GM21737 (cell line): ENCODE data around the gene SMAD1.

Experiments
- ATAC-seq: cut with Tn5 transposase; IDR thresholded peaks from one replicate; pipeline ENCODE4 v1.9.1; 2021; ENCODE audit warnings: mild to moderate bottlenecking, moderate library complexity; ENCODE audit not compliant: unreplicated experiment

SMAD1 gene

DNA sequence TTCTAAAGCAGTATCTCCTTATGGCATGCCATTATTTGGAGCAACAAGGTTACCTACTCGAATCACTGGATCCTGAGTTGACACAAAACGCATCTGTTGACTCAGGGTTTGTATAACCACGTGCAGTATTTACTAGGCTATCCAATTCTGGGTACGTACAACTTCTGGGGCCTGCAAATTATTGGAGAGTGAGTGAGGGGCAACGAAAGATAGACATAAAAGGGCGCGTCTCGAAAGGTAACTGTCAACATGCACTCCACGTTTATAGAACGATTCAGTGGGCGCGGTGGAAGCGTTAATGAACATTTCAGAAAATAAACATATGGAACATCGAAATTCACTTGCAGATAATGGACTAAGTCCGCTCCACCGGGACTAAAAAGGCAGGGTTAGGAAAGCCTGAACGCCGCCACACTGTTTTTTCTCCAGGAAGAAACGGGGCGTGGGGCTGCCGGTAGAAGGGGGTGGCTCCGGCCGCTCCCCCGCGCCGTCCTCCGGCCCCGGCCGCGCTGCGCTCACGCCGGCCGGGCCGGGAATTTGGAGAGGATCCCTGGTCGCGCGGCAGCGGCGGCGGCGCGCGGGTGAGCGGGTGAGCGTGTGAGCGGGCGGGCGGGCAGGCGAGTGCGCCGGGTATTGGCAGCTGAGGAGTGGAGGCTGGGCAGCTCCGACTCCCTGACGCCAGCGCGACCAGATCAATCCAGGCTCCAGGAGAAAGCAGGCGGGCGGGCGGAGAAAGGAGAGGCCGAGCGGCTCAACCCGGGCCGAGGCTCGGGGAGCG, at the start of gene SMAD1:
TSS of gene SMAD1 (plus strand) at position 690 of the 778 bp plus-strand sequence. CDS start 32,761 bp downstream, outside the sequence.
- ATAC-seq, result peak; percentile 49

DNA sequence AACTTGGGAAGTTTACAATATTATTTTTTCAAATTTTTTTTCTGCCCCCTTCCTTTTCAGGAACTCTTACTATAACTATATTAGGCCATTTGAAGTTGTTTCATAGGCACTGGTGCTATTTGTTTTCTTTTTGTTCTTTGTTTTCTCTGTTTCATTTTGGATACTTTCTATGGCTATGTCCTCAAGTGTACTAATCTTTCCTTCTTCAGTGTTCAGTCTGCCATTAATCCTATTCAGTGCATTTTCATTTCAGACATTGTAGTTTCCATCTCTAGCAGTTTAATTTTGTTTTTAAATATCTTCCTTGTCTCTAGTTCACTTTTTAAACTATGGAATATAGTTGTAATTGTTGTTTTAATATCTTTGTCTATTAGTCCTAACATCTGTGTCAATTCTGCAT, 48.0 kb upstream of the SMAD1 start:
- ATAC-seq, result no peak

DNA sequence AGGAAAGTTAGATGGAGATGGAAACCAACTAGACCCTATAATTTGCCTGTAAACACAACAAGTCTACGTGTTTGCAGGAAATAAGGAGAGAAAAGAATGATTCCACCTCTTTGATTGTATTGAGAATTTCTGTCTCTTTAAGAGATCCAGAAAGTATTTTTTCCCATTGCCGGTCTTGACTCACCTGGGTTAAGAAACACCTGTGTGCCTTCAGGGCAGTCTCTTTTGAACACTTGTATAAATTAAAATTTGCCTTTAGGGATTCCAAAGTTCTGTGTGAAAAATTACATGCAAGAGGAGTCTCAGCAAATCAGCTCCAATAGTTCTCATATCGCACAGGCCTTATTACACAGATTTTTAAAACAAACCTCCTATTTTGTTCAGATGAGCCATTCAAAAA, 46.0 kb upstream of the SMAD1 start:
- ATAC-seq, result no peak

DNA sequence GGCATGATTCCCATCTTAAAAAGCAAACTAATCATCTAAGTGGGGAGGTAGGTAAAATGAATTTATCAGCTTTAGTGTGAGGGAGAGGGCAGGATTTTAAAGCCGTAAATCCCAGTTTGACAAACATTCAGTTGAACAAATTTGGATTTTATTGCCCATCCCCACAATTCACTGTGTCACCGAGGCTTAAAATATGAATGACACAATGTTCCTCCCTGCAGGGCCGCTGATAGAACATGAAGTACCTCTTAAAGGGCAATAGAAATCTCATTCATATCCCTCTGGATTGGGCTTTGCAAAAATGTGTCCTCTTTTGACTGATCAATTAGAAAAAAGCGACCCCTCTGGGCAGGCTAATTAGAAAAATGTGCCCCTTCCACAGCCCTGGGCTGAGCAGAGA, 45.5 kb upstream of the SMAD1 start:
- ATAC-seq, result no peak

DNA sequence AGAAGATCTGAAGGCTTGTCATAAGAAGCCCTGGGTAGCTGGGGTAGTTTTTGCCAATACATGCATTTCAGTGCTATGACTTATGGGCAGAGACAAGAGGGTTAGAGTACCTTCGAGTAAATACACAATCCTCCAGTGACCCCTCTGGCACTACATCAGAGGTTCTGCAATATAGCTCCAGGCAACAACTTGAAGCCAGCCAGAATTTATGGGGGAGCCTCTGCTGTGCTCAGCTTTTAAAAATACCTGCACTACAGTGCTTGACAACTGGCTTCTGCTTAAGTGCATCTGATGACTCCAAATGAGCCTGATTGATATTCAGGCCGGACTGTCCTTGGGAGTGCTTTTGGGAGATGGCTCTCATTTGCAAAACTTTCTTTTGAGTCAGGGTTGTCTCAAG, 44.9 kb upstream of the SMAD1 start:
- no peak for ATAC-seq

DNA sequence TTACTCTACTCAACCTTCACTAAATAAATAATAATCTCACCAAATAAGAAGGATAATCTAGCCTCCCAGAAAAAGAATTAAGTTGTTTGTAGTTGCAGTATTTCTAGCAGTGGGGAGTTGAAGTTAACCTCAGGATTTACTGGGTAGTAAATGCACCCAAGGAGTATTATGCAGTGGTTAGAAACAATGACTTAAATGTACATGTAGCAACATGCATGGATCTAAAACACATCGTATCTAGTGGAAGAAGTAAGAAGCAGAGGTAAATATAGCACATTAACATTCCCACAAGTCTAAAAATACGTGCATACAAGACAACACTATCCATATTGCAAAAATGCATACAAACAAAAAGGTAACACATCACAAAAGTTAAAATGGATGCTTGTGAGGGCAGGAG, 44.2 kb upstream of the SMAD1 start:
- no peak for ATAC-seq

DNA sequence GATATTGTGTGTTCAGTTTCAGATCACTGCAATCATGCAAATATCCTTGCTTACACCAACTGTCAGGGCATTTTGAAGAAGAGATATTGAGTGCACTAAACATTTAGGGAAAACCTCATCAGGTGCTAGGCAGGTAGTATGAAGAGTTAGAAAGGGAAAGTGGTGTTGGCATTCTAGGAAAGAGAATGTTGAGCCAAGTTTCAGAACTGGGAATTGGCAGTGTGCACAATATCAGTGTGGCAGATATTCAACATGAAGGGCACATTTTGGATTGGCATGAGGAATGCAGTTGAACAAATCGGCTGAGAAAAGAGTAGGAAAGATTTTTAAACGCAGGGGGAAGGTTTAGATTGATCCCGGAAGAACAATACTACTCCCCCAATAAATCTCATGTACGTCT, 43.4 kb upstream of the SMAD1 start:
- ATAC-seq, result no peak

DNA sequence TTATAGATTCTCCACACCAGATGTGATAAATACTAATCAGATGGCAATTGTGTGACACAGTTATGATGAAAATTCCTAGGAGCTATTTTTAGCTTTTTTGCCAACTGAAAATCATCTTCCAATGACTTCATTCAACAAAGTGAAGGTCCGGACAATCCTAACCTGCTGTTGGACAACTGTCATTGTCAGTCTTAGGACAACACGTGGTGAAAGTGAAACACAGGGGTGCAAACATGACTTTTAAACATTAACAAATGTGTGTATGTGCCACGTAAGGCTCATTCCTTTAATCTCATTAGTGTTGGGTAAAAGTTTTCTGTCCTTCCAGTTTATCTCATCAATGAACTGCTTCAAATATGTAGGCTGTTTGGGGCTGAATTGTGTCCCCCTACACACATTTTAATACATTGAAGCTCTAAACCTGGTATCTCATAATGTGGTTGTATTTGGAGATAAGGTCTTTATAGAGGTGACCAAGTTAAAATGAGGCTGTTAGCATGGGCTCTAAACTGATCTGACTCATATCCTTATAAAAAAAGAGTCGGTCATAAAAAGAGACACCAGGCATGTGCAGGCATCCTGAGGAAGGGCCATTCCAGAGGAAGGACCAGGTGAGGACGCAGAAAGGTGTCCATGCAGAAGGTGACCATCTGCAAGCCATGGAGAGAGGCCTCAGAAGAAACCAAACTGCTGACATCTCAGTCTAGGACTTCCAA, 41.2 kb upstream of the SMAD1 start:
- no peak for ATAC-seq

DNA sequence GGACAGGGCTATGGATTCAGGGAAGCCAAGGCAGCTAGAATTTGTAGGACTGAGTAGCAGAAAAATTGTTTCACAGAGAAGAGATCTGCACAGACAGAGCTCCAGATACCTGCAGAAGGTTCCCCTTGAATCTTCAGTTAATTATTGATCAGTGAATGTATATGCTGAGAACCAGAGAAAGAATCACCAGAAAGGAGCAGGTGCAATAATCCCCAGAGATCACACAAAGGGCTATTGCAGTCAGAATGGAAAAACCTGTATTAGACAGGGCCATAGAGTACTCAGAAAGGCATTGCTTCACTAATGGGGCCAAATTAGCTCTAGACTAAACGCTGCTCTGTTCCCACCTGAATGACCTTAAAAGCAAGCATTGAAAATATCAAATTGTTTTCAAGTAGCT, 35.5 kb upstream of the SMAD1 start:
- ATAC-seq, result peak; percentile 91

DNA sequence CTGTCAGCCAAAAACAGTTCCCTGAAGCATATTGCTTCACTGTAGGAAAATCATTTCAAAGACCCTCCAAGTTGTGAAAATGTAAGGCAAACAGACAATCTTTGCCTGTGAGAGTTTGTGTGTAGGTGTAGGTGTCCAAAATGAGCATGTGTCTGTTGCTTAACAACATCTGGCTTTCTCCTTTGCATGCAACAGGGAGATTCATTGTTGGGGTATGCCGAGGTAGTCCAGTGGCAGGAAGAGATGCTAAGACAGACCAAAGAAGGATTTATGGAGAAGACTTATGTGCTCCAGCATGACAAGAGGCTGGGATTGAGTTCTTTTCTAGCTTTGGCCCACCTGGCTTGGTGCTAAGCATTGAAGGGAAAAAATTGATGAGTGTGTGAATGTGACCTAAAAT, 29.8 kb upstream of the SMAD1 start:
- ATAC-seq, result no peak

DNA sequence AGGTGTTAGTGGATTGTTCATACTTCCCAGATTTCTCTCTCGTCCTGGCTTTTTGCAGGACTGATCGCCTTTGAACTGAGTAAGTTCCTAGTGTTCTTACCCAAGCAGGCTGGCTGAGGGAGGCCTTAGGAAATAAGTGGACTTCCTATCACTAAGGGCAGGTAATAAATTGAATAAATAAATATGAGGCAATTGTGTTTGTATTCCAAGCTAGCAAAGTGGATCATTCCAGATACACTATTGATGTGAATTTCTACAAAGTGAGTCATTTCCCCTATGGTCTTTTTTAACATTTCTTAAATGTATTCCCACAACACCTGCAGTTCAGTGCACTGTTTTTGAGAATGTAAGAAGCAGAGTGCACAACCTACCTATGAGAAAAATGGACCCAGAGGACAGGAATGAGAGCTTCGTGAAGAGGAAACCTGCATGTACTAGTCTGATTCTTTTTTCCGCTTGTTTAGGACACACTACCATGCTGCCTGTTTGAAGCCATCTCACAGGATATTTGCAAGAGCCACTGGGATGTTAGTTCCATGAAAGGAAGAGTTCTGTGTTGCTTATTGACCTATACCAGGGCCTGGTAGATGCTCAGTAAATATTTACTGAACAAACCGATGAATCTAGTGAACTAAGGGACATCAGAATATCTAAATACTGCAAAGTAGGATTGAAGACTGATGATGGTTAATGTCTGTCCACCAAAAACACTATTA, 29.0 kb upstream of the SMAD1 start:
- no peak for ATAC-seq

DNA sequence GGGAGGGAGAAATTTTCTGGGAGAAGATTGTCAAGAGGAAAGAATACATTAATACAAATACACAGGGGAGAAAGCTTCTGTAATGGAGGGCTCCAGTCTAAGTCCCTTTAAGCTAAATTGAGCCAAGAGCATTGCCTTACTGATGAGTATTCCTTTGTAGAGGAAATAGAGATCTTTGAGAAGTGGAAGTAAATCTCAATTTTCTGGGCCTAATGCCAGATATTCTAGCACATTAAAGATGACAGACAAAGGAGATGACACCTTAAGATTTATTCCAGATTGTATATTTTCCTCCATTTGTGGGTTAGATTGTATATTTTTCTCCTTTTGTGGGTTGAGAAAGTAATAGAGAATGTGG, 28.5 kb upstream of the SMAD1 start:
- ATAC-seq, result no peak

DNA sequence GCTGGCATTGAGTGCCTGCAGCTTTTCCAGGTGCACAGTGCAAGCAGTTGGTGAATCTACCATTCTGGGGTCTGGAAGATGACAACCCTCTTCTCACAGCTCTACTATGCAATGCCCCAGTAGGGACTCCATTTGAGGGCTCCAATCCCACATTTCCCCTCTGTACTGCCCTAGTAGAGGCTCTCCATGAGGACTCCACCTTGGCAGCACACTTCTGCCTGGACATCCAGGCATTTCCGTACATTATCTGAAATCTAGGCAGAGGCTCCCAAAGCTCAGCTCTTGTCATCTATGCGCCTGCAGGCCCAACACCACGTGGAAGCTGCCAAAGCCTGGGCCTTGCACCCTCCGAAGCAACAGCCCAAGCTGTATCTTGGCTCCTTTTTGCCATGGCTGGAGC, 8.4 kb upstream of the SMAD1 start:
- no peak for ATAC-seq

DNA sequence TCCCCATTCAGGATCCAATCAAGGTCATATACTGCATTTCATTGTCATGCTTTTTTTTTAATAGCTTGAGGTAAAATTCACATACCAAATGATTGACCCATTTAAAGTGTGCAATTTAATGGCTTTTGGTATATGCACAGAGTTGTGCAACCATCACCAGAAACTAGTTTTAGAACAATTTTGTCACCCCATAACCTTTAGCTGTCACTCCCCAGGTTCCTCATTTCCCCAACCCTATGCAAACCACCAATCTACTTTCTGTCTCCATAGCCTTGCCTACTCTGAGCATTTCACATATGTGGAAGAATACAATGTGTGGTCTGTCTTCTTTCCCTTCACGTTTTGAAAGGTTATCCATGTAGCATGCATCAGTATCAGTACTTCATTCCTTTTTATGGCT, 1.4 kb upstream of the SMAD1 start:
- no peak for ATAC-seq

DNA sequence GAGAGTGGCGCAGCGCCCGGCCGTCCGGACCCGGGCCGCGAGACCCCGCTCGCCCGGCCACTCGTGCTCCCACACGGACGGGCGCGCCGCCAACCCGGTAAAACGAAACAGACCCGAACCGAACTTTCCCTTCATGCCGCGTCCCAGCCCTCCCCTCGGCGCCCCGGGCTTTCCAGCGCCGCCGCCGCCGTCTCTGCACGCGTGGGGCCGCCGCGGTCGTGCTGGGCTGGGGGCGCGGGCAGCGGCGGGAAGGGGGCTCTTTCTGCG, 222 bp downstream of the SMAD1 start:
- ATAC-seq, result no peak

DNA sequence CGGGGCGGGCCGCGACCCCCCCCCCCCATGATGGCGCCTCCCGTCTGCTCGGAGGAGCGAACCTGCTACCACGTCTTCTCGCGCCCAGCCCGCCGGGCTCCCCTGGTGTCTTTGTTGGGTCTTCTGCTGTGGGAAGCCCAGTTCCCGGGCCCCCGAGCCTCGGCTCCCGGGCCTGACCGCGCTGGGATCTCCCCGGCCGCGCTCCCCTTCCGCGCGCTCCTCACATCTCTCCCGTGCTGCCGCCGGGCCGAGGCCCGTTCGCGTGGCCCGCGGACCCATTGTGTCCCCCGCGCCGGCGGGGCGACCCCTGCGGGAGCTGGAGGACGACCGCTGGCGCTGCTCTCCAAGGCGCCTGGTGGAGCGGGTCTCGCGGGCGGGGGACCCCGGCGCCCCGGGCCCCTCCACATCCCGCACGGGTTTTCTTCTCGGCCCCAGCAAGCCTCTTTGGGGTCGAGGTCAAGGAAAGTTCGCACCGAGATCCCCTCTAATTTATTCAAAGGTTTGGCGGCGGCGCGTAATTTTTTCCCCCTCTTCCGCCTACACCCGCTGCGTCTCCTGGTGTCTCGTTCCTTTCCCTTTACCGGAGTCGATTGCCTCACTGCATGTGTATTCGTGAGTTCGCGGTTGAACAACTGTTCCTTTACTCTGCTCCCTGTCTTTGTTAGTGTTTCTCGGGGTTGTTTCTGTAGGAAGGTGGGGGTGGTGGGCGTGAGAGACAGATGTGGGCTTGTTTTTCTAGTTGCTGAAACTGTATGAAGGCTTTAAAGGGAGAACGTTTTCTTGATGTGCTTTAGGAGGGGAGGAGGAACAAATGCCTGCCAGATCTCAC, 770 bp downstream of the SMAD1 start:
- peak; percentile 39 for ATAC-seq

DNA sequence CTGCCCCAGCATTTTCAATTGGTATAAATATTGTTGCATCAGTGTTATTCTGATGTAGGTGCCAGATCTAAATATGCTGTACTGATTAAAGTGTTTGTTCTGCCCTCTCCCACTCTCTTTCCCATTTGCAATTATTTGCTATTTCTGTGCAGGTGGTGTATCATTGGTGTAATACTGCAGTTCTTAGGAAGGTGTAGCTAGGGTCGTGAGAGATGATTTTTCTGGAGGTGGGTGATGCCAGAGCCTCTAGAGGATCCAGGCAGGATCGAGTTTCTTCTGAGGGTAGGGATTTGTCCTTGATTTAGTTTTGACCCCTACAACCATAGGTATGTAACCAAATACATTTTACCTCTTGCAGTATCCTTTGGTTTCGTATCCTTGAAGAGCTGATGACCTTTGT, 1.9 kb downstream of the SMAD1 start:
- ATAC-seq, result no peak

DNA sequence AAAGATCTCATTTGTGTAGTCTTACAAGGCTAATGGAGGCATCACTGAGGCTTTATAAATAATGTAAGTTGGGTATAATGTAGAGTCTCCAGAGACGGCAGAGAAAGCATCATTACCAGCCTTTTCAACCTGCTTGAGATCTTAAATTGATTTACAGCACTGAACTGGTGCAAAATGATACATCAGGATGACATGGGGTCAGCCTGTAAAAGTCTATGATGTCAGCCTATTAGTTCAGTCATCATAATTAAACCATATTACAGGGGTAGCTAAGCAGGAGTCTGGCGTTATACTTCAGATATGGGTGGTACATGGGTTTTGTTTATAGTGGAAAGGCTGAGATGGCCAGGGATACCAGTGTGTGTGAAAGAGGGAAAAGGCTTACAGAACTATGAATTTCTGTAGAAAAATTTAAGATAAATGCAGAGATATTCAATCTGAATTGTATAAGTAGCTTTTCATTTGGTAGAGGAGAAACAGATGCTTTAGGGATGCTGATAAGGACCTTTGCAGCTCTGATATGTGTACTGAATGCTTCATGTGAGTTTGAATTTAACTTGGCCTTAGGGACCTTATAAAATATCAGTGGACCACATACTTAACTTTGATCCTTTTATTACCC, 2.7 kb downstream of the SMAD1 start:
- no peak for ATAC-seq

DNA sequence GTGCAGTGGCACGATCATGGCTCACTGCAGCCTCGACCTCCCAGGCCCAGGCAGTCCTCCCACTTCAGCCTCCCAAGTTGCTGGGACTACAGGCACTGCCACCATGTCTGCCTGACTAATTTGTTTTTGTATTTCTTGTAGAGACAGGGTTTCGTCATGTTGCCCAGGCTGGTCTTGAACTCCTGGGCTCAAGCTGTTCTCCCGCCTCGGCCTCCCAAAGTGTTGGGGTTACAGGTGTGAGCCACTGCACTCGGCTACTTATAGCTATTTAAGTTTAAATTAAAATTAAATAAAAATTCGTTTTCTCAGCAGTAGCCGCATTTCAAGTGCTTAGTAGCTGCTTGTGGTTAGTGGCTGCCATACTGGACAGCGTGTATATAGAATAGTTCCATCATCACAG, 3.5 kb downstream of the SMAD1 start:
- no peak for ATAC-seq

DNA sequence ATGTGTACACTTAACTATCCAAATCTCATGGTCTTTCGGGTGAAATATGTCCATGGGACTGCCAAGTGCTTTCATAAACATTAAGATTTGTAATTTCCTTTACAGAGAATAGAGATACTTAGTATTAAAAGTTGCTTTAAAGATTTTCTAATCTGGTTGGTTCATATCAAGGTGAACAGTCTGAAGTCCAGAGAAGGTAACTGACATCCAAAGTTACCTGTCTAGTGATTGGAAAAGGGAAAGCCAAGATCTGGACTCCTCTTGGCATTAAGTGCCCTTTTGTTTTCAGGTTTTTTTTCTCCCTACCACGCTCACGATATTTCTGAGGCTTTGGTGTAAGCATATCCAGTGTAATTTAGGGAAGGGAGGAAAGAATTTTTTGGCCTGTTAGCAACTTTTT, 5.0 kb downstream of the SMAD1 start:
- ATAC-seq, result no peak

DNA sequence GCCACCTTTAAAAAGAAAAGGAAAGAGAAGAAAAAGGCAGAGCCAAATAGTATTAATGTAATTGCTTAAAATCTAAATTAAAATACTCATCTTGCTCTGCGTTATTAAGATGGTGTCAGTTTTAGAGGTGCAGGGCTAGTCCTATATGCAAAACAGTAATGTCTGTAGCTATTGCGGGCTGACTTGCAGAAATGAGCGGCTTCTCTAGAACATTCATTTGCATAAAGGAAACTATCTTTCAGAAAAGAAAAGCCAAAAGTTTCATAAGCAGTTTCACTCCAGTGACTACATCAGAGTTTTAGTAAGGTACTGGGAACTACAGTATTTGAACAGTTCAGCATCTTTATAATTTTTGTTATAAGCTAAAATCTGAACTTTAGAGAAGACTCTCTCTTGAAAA, 6.0 kb downstream of the SMAD1 start:
- ATAC-seq, result peak; percentile 94
